Neural cell (in vitro differentiated cells): ENCODE data around the gene TRIM6.

Source experiments
- CTCF ChIP-seq: fragments of 450-650 bp; IDR thresholded peaks from 2 replicates; pipeline ENCODE4 v1.5.1; 2014; ENCODE audit warnings: antibody characterized with exemption, mild to moderate bottlenecking, moderate library complexity; ENCODE audit not compliant: poor library complexity, severe bottlenecking
- EZH2 ChIP-seq: fragments of 200-600, 300-800 bp; shearing (Covaris generic), sonication (generic); IDR thresholded peaks from 2 replicates; pipeline ENCODE4 v1.6.1; 2014; ENCODE audit warnings: antibody characterized with exemption, low read length, borderline replicate concordance, mild to moderate bottlenecking; ENCODE audit not compliant: insufficient read depth, poor library complexity, severe bottlenecking
- MXI1 ChIP-seq: fragments of 450-650 bp; conservative IDR thresholded peaks from 2 replicates; pipeline ENCODE4 v1.6.1; 2014; ENCODE audit warnings: antibody characterized with exemption, mild to moderate bottlenecking; ENCODE audit not compliant: poor library complexity, severe bottlenecking
- POLR2AphosphoS5 ChIP-seq: IDR thresholded peaks from 2 replicates; pipeline ENCODE4 v1.6.1; 2012
- RAD21 ChIP-seq: fragments of 450-650 bp; conservative IDR thresholded peaks from 2 replicates; pipeline ENCODE4 v1.6.1; 2014; ENCODE audit warnings: antibody characterized with exemption, mild to moderate bottlenecking, moderate library complexity
- TAF1 ChIP-seq: IDR thresholded peaks from 2 replicates; pipeline ENCODE4 v1.6.1; 2012; ENCODE audit warnings: low read depth

- TF ChIP-seq POLR2AphosphoS5 (no peak), TAF1 (no peak), CTCF (no peak), RAD21 (no peak), MXI1 (no peak), EZH2 (no peak)
Observed at GRCh38 chr11:5620651-5621521, 24.4 kb downstream of the TRIM6 start.
